Rectal smooth muscle tissue (tissue), 1 donor: ENCODE data around the gene FCHO2.

Source experiments
- H3K27ac ChIP-seq: one replicate; pipeline ENCODE4 v1.7.0; 2013; ENCODE audit warnings: low read depth, low read length, inconsistent platforms
- H3K27me3 ChIP-seq: one replicate; pipeline ENCODE4 v1.7.0; 2013; ENCODE audit warnings: low read length; ENCODE audit not compliant: control insufficient read depth, insufficient read depth
- H3K36me3 ChIP-seq: one replicate; pipeline ENCODE4 v1.7.0; 2013; ENCODE audit warnings: low read length; ENCODE audit not compliant: control insufficient read depth, insufficient read depth
- H3K4me1 ChIP-seq: one replicate; pipeline ENCODE4 v1.7.0; 2013; ENCODE audit warnings: low read length; ENCODE audit not compliant: control insufficient read depth, insufficient read depth
- H3K4me3 ChIP-seq: one replicate; pipeline ENCODE4 v1.7.0; 2013; ENCODE audit warnings: low read length
- H3K9ac ChIP-seq: one replicate; pipeline ENCODE4 v1.7.0; 2013; ENCODE audit warnings: low read length

Gene FCHO2

GRCh38 chr5:73135429-73136054, 179.7 kb downstream of the FCHO2 start:
- Histone ChIP-seq H3K4me1 (no peaks in the 10 kb centered on the region), H3K36me3 (no peaks in the 10 kb centered on the region), H3K27me3 (peaks cover 3% of the 10 kb centered on the region), H3K27ac (no peak overlapping the region), H3K9ac (no peak overlapping the region), H3K4me3 (no peak overlapping the region)

GRCh38 chr5:73136055-73136562, 180.3 kb downstream of the FCHO2 start:
- H3K4me1 ChIP-seq: no peaks in the 10 kb centered on the region

DNA sequence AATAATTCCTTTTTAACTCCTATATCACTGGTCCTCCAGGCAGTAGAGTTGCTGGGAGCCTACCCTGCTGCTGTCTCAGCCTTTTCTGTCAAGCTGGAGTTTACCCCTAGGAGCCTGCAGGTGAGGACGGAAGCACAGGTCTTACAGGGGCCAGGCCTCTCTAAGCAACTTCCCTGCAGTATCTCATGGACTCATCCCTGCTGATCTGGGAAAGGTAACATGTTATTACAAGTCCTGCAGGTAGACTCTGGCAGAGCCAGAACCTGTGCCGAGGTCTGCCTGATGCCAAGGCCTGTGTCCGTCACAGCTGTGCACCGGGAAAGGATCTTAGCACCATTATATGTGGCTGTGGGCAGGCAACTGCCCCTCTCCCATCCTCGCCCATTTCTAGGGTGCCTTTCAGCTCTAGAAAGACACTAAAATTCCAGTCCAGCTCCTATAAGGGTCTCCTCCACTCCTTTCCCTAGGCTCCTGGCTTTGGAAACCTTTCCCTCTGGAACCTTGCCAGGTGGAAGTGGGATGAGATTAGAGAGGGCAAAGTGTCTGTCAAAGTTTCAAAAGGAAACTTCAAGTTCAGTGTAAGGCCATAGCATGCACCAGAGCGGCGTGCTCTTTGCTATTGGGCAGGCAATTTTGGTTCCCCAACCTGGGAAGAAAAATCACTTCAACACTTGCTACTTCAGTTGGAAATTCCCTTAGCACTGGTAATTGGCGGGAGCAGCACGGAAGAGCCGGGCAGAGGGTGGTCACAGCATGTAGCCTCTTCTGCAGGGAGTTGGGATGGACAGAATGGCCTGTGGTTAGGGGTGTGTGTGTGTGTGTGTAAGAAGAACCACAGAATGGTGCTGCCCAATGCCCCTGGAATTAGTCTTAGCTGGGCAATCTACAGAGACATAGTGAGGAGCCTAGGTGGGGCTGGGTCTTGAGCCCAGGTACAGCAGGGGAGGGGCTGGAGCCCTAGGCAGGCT, 182.0 kb downstream of the FCHO2 start:
- no peaks in the 10 kb centered on the region for H3K4me1 ChIP-seq
- no peak overlapping the region for H3K4me3 ChIP-seq
- peaks cover 3% of the 10 kb centered on the region for H3K27me3 ChIP-seq
- no peak overlapping the region for H3K27ac ChIP-seq
- no peak overlapping the region for H3K9ac ChIP-seq
- no peaks in the 10 kb centered on the region for H3K36me3 ChIP-seq

More at GRCh38 chr5:73136055-73136562, 180.3 kb downstream of the FCHO2 start:
- H3K36me3 ChIP-seq: no peaks in the 10 kb centered on the region
- H3K4me3 ChIP-seq: no peak overlapping the region
- H3K27me3 ChIP-seq: peaks cover 3% of the 10 kb centered on the region
- H3K27ac ChIP-seq: no peak overlapping the region
- no peak overlapping the region for H3K9ac ChIP-seq

DNA sequence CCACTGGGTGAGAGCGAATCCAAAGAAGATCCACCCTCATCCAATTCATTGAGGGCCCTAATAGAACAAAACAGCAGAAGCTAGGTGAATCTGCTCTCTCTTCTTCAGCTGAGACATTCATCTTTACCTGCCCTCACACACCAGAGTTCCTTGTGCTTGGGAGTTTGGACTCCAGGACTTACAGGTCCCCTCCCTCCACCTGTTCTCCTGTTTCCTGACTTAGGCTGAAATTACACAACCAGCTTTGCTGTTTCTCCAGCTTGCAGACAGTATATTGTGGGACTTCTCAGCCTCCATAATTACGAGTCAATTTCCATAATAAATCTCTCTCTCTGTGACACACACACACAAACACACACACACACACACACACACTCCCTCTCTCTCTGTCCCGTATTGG, 183.6 kb downstream of the FCHO2 start:
- Histone ChIP-seq H3K9ac (no peak overlapping the region), H3K4me3 (no peak overlapping the region), H3K4me1 (no peaks in the 10 kb centered on the region), H3K27ac (no peak overlapping the region), H3K36me3 (no peaks in the 10 kb centered on the region), H3K27me3 (peaks cover 3% of the 10 kb centered on the region)
